Measurements from ENCODE around the gene TFRC.
"Not testable (repeated sequence)": the region's sequence is repeated elsewhere in the genome, so short reads cannot be mapped to it uniquely, and the experiment has no call there.

Gene TFRC

DNA sequence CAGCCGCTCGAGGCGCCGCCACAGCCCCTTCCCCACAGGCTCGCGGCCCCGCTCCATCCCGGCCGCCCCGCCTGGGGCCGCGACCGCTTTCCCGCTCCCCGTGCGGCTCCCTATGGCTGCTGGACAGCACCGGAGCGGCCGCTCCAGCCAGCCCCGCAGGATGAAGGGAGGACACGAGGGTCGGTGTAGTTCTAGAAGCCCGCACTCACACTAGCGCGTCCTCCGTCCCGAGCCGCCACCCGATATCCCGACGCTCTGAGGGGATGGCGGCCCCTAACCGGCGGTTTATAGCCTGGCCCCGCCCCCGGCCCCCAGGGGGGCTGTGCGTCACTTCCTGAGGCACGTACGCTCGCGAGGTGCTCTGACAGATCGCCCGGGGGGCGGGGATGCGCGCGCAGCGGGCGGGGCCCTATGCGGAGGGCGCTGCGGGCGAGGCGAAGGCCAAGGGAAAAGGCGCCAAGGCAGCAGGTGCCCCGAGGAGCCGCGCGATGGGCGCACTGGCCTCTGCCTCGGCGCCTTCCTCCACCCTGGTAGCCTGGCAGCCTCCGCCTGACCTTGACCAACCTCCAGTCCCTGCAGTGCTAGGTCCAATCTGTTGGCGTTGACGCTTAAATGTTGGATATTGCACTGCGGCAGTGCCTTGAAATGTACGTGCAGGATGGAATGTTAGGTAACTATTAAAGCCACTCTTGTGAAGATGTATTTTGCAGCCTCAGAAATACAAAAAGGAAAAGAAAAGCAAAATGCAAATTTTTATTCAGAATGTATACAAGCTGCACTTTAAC, at the start of gene TFRC:
Gene TFRC, minus strand, starts transcription at position 257 of the 785 bp plus-strand sequence. CDS start 4,991 bp downstream, outside the sequence.
- peak within 1 kb of the TSS; percentile 79 to 99 (median 94) for H3K27ac ChIP-seq
- H3K4me3 ChIP-seq = peak within 1 kb of the TSS; percentile 72 to 99 (median 92)

DNA sequence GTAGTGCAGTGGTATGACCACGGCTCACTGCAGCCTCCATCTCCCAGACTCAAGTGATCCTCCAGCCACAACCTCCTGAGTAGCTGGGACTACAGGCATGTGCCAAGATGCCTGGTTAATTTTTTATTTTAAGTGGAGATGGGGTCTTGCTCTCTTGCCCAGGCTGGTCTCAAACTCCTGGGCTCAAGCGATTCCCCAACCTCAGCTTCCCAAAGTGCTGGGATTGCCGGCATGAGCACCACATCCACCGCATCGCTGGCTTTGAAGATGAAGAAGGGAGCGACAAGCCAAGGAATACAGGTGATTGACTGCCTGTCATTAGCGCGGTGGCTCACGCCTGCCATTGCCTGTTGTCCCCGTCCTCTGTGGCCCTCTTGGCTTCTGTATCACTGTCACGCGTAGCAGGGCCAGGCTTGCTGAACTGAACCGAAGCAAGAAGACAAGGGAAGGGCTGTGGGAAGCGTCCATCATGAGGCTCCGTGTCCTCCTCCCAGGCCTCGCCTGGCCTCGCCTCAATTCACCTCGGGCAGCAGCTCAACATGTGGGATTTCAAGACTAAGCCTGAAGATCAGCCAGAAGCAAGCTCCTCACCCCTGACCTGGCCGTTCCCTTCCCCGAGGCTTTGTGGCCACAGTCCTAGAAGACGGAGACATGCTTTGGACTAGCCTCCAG, 46.4 kb upstream of the TFRC start:
- H3K27ac ChIP-seq = peak overlapping the region in 1 of 21 experiments; percentile 74

DNA sequence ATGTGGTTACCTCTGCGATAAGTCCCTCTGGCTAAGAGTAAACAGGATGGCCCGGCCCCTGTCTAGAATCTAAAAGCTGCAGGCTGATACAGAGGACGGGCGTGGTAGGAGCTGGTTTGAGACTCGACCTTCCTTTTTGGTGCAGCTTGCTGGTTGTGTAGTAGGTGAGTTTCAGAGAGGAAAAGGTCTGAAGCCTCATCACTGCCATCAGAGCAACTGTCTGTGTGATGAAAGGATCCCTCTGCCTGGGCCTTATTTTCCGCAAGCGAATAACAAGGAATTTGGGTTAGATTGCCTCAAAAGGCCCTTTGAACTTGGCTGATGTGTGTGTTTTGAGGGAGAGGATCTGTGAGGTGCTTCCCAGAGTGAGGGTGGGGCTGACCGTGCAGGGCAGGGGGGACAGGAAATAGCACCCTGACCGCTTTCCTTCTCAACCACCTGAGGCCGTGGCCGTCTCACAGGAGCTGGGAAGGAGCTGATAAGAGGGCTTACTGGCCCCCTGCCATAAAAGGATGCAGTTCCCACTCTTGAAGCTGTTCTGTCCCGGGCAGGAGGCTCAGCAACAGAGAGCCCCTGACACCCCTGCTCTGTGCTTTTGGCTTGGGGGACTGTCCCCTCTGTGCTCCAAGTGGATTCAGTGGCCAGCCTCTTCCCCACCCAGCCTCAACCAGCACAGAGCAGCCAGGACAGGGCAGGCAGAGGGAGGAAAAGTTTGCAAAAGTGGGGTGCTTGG, 45.6 kb upstream of the TFRC start:
- H3K27ac ChIP-seq = peak overlapping the region in 4 of 21 experiments; percentile 15 to 74 (median 42)
- no peak overlapping the region for H3K4me3 ChIP-seq

More for the DNA sequence above, 46.4 kb upstream of the TFRC start:
- no peak overlapping the region for H3K4me3 ChIP-seq

DNA sequence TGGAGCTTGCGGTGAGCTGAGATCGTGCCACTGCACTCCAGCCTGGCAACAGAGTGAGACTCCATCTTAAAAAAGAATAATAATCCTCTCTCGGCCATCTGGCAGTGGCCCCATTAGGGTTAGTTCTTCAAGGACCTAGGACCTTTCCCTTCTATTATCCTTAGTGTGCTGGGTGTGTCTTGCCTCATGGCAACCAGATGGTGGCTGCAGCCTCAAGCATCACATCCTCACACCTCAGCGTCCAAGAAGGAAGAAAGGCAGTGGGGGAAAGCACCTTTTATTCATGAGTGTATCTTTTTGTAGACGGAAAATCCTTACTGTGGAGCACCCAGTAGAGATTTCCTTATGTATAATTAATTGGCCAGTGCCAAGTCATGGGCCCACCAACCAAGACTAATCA, 42.7 kb upstream of the TFRC start:
- Histone ChIP-seq H3K4me3 (no peak overlapping the region), H3K27ac (no peak overlapping the region)

DNA sequence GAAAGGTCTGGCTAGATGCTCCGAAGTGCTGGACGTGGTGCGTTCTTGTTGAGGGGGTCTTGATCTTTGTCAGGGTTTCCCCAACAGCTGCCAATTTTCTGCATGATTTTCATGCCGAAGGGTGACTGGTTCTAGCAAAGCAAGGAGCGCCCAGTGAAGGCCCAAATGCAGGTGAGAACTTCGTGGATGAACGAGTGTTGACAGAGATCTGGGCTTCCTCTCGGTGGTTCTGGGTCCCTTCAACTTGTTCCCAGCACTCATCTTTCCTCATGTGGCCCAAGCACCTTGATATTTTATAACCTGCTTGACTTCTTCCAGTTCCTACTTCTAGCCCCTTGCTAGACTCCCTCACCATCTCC, 40.8 kb upstream of the TFRC start:
- H3K27ac ChIP-seq = no peak overlapping the region
- no peak overlapping the region for H3K4me3 ChIP-seq

DNA sequence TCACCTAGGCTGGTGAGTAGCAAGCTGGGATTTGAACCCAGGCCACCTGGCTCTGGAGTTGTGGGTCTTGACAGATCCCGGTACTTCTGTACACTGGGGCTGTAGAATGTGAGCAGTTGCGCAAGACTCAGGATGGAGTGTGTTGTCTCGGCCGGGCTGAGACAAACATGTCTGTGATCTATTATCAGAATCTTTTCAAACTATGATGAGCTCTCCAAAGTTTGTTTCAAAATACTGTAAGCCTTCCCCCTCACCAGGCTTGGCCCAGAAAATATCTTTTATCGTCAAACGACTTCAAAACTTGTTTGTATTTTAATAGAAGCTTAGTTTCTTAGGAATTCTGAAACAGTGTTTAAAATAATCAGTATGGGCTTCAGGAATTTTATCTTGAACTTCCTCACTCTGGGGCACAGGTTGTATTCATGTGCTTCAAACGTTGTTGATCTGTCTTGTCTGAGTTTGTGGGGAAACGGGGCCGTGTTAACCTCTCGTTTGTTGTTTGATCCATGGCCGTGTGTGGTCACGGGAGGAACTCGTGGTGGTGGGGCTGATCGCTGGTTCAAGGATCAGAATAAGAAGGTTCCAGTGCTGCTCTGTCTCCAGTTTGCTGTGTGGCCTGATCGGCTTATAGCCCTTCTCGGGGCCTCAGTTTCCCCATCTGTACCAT, 40.3 kb upstream of the TFRC start:
- Histone ChIP-seq H3K27ac (peak overlapping the region in 2 of 21 experiments; percentile 16 to 18), H3K4me3 (no peak overlapping the region)

DNA sequence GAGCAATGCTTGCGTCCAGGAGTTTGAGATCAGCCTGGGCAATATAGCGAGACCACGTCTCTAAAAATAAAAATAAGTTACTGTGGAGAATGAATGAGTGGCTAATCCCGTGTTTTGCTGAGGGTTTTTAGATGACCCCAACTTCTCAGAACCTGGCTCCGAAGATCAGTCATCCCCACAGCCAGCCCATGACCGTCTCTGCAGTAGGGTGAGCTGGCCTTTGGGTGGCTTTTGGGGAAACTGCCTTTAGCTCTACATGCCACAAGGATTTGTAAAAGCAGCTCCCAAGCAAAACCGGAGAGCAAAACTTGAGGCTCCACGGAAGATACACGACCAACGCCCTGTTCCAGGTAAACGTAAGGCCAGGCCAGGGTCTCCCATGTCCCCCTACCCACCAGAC, 39.2 kb upstream of the TFRC start:
- Histone ChIP-seq H3K27ac (peak overlapping the region in 3 of 21 experiments; percentile 3 to 35 (median 23)), H3K4me3 (no peak overlapping the region)

DNA sequence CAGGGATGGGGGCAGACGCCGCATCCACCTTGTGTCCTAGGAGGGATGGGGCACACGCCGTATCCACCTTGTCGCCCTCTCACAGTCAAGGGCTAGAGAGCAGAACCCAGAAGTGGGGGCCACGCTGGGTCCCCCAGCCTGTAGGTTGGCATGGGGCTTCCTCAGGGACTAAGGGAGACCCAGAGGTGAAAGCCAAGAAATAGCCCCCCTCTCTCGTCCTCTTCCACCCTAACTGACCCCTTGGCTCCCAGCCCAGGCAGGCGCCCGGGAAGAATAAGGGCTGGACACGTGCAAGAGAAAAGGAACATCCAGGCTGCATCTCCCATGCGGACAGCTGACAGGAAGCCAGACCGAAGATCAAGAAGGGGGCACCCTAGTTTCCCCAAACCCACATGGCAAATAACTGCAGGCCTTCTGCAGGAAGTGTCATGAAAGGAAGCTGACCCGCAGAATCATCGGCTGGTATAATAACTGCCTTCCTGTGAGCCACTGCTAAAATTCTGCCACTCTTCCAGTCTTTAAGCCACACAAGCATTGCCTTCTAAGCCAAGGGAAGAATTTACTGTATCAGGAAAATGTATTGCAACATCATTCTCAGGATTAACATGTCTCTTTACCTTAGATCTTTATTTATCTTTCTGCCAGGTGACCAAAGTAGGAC, 38.5 kb upstream of the TFRC start:
- H3K4me3 ChIP-seq = no peak overlapping the region
- H3K27ac ChIP-seq = peak overlapping the region in 3 of 21 experiments; percentile 16 to 53 (median 33)

DNA sequence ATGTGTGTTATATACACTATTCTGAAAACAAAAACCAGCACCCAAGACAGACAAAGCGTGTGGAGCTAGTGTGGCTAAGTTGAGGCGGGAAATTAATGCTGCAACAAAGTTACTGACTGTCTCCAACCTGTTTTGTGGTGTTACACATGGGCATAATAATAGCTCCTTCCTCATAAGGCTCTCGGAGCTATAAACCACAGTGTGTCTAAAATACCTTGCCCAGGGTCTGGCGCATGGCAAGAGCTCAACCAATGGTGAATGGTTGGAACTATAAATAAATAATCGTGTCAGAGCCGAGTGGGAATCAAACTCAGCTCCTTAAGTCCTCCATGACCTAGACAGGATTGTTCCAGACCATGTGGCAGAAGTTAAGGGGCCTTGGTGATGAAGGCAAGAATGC, 35.9 kb upstream of the TFRC start:
- Histone ChIP-seq H3K27ac (peak overlapping the region in 2 of 21 experiments; percentile 14 to 77), H3K4me3 (no peak overlapping the region)

DNA sequence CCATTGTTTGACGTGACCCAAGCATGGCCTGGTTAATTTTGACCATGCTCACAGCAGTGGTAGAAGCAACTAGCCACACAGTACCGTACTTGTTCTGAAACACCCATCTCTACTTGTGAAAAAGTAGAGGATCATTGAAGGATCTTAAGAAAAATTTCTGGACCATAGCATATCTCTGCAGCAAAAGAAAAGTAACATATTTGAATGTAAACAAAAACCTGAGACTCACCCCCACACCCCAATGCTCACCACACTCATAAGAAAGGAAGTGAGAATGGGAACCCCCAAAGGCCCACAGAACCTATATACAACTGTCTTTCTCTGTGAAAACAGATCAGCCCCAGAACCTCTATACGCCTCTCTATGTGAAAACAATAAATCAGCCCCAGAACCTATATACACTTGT, 33.8 kb upstream of the TFRC start:
- H3K4me3 ChIP-seq = no peak overlapping the region
- peak overlapping the region in 3 of 21 experiments; percentile 34 to 77 (median 37) for H3K27ac ChIP-seq

DNA sequence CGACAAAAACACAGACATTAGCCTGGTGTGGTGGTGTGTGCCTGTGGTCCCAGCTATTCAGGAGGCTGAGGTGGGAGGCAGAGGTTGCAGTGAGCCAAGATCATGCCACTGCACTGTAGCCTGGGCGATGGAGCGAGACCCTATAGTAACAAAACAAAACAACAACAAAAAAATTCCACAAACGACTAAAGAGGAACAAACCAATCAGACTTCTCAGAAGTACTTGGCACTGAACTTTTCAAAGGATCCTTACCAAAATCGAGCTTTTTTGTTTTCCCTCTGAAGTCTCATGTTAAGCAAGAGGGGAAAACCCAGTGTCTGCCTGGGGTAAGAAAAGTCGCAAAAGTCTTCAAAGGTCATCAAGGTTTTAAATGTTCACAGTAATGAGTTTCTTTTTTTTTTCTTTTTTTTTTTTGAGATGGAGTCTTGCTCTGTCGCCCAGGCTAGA, 30.1 kb upstream of the TFRC start:
- peak overlapping the region in 5 of 21 experiments; percentile 35 to 70 (median 39) for H3K27ac ChIP-seq
- no peak overlapping the region for H3K4me3 ChIP-seq

DNA sequence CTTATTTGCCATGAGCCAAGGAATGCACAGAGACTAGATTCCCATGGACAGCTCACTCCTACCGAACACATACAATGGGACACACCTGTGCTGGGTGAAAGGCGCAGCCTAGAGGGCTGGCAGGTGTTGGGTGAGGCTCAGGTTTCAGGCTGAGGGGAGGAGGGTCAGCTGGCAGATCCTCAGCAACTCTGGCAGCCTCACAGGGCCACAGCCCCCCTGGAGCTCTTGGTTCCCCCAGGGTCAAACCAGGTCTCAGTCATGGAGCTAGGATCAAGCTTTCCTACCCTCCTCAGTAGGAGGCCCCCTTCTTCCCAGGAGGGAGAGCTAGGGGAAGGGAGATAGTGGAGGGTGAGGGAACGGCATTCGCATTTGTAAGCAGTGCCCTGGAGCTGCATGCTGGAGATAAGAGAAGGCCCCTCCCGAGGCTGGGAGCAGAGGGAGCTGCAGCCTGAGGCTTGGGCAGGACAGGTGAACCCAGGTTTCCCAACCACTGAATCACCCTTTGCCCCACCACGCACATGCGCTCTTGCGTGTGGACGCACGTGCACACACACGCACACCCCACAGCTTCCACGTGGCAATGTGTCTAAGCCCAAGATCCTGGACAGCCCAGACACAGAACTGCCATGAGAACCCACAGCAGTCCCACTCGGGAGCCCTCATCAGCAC, 26.3 kb upstream of the TFRC start:
- Histone ChIP-seq H3K27ac (peak overlapping the region in 1 of 21 experiments; percentile 36), H3K4me3 (no peak overlapping the region)

DNA sequence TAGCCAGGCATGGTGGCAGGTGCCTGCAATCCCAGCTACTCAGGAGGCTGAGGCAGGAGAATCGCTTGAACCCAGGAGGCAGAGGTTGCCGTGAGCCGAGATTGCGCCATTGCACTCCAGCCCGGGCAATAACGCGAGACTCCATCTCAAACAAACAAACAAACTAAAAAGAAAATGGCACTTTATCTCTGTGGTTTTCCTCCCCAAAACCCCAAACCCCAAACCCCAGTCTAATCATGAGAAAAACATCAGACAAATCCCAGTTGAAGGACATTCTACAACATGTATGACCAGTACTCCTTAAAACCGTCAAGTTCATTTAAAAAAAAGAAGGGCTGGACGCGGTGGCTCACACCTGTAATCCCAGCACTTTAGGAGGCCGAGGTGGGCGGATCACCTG, 22.8 kb upstream of the TFRC start:
- H3K4me3 ChIP-seq, H3K27ac ChIP-seq: not testable (repeated sequence)

DNA sequence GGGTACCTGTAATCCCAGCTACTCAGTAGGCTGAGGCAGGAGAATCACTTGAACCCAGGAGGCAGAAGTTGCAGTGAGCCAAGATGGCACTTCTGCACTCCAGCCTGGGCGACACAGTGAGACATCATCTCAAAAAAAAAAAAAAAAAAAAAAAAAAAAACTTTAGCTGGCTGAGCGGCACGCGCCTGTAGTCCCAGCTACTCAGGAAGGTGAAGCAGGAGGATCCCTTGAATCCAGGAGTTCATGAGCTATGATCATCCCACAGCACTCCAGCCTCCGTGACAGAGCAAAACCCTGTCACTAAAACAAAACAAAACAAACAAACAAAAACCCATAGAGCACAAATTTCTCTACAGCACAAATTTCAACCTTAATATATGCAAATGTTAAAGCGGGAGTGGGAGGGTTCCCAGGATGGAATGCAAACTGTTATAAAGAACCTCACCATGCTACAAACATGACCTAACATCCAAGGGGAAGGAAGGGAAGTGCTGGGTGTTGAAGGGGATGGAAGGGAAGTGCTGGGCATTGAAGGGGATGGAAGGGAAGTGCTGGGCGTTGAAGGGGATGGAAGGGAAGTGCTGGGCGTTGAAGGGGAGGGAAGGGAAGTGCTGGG, 16.6 kb upstream of the TFRC start:
- not testable (repeated sequence) for H3K4me3 ChIP-seq, H3K27ac ChIP-seq

DNA sequence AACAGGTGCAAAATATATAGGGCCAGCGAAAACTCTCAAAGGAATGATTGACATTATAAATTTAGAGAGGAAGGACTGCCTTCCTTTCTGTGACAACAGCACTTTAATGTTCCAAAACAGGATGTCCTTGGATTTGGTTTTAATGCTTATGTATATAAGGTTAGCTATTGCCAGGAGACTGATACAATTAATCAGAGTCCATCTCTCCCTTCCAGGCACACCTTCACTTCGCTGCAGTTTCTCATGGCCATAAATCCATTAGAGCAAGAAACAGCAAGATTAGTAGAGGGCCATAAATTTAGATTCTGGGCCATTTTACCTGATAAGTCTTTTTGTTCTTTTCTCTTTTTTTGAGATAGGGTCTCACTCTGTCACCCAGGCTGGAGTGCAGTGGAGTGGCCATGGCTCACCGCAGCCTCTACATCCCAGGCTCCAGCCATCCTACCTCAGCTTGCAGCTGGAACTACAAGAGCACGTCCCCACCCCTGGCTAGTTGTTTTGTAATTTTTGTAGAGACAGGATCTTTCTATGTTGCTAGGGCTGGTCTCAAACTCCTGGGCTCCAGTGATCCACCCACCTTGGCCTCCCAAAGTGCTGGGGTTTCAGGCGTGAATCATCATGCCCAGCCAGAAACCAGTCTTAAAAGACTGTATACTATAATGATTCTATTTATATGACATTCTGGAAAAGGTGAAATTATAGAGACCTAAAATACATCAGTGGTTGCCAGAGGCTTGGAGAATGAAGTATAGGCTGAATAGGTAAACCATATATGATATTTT, 15.7 kb upstream of the TFRC start:
- H3K4me3 ChIP-seq = no peak overlapping the region
- peak overlapping the region in 2 of 21 experiments; percentile 58 to 63 for H3K27ac ChIP-seq

DNA sequence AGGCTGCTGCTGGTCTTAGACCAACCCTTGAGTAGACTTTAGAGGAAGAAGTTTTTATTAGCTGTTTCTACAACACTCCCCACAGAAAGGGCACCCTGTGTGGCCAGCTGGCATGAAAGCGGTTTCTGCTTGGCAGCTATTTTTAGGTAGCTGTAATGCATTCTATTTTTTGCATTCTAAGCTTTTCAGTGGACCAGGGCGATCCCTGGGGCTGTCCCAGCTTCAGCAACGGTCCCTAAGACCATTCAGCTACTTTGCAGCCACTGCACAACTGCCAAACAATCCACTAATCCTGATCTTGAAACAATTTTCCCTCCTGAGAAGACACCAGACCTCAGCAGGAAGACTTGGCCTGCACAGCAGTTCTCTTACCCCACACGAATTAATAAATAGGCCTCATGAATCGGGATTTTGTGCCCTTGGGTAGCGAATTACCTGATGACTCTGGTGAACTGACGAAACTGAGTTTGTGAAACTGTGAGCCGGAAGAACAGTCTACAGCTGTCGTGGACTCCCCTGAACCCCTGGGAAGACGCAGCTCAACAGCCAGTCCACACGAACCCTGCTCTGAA, 14.6 kb upstream of the TFRC start:
- peak overlapping the region in 9 of 21 experiments; percentile 1 to 63 (median 51) for H3K27ac ChIP-seq
- no peak overlapping the region for H3K4me3 ChIP-seq
